Adrenal gland (tissue), 12 donors: ENCODE data around the gene NBAS. TPM values are rescaled to one million over a fixed set of nuclear protein-coding genes. Genes with fewer than 3 reads are reported as not detected.

Source experiments
- DNase-seq, 7 donors: peaks; one replicate each; pipeline ENCODE4 v3.0.0-alpha.2; 2019 to 2020
- H3K27ac ChIP-seq, 5 donors: fragments of 200-600 bp; sonication (generic) in 4 of 5; 1 replicate in 3 of 5; 2 replicates in 2 of 5; pipeline versions ENCODE4 v1.5.1 to v1.8.0; 2016 to 2020; ENCODE audit warnings: mild to moderate bottlenecking in 1 of 5
- H3K27me3 ChIP-seq: fragments of 200-600 bp; 2 replicates; pipeline ENCODE4 v1.8.0; 2021
- H3K36me3 ChIP-seq, 2 donors: fragments of 200-600 bp; replicated peaks in 1 of 2; 1 replicate in 1 of 2; 2 replicates in 1 of 2; pipeline versions ENCODE4 v1.5.1 to v1.8.0; 2018 to 2022
- H3K4me1 ChIP-seq, 2 donors: fragments of 200-600 bp; replicated peaks in 1 of 2; 1 replicate in 1 of 2; 2 replicates in 1 of 2; pipeline versions ENCODE4 v1.5.1 to v1.8.0; 2018 to 2021
- H3K4me3 ChIP-seq, 4 donors: fragments of 200-600 bp; sonication (generic) in 3 of 4; one replicate each; pipeline ENCODE4 v1.5.1; 2016 to 2018
- H3K9me3 ChIP-seq, 3 donors: fragments of 200-600 bp; sonication (generic) in 1 of 3; replicated peaks in 1 of 3; 1 replicate in 2 of 3; 2 replicates in 1 of 3; pipeline versions ENCODE4 v1.5.1 to v1.8.0; 2016 to 2021
- POLR2A ChIP-seq, 2 donors: fragments of 450-650 bp; IDR thresholded peaks; one replicate each; pipeline ENCODE4 v1.6.1; 2017; ENCODE audit warnings: antibody characterized with exemption in 2 of 2, mild to moderate bottlenecking in 2 of 2, moderate library complexity in 1 of 2
- WGBS, 4 donors: extraction: QIAGEN DNeasy Blood & Tissue Kit in 2 of 4; methylation state at CpG; one replicate each; pipeline versions ENCODE4 v1.1.5 to v1.1.7; 2013 to 2017; 5-methylcytosine and 5-hydroxymethylcytosine counted together
- intact Hi-C, 2 donors: fragments of 100-400 bp; cut with DNase I; formaldehyde crosslinking; loops; one replicate each; pipeline versions ENCODE4 v1.14.1 to v1.15.0; 2022 to 2023
- polyA plus RNA-seq, 3 donors: library from polyadenylated mRNA; stranded (reverse); fragments of 200-250 nt in 2 of 3; fragments of 350-450 nt in 1 of 3; fragmentation: Illumina TruSeq in 1 of 3; extraction: RNeasy Lipid Tissue Mini Kit (QIAGEN cat#74804) in 1 of 3; gene quantifications; one replicate each; pipeline ENCODE4 v1.2.3, GENCODE V29; 2013 to 2014
- total RNA-seq, 9 donors: library from RNA; depleted of rRNA in 4 of 9; stranded (reverse); fragments of >200 nt in 4 of 9; fragments of 120-200 nt in 1 of 9; fragmentation: NEBNext Ultra II Directional in 1 of 9; extraction: Animal tissue kit (Norgen Biotek cat#: 25700) in 1 of 9; gene quantifications; one replicate each; pipeline versions ENCODE4 v1.1.0 to v1.2.4, GENCODE V29; 2013 to 2023
- TF ChIP-seq, protein P1 (sequence below), 6 experiments: fragments of 450-650 bp in 4 of 6; fragments of 200-600 bp in 2 of 6; sonication (generic) in 1 of 6; IDR thresholded peaks; 1 replicate in 5 of 6; 2 replicates in 1 of 6; pipeline versions ENCODE4 v1.5.1 to v1.8.0; 2016 to 2021; ENCODE audit warnings: antibody characterized with exemption in 6 of 6, mild to moderate bottlenecking in 2 of 6, moderate library complexity in 1 of 6
- donor health status: healthy with polysubstance abuse.
- donor health status: Bipolar disorder and iron deficiency.
- donor health status: DM: yes; HTN: yes; CAD: no.
- donor health status: DM: no; HTN: no; CAD: no.
- donor health status: DM: no; HTN: no; CAD: no.
- donor health status: DM: yes; HTN: yes; CAD: no.

The NBAS gene
- total and polyA plus RNA-seq, 12 donors, result 22.0 to 62.4 (median 46.2) TPM

DNA sequence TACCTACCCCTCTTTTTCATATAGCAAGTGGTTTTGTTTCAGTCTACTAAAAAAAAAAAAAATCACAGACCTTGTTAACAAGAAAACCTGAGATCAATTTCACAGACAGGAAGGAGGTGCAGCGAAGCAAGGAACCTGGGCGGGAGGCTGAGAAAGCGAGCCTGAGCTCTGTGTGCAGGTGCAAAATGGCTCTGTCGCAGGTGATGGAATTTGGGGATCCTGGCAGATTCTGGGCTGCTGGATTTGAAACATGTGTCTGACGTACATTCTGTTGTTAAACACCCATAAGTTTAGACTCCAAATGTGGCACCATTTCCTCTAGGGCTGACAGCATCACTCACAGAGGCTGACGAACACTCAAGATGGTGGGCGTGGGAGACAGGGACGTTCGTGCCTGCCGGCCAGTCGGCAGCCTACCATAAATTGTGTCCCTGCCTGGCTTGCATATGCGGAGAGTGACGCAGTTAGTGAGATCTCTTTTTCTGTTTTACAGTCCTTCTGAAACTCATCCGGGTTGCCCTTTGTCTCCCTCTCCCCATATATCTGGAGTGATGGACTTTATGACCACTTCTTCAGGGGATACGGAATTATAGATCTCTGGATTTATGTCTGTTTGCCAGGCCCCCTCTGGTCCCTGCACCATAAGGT, 21.7 kb upstream of the NBAS start:
- Histone ChIP-seq H3K9me3 (no peaks in the 10 kb centered on the region), H3K36me3 (no peaks in the 10 kb centered on the region), H3K4me3 (no peak overlapping the region), H3K27ac (no peak overlapping the region), H3K4me1 (no peaks in the 10 kb centered on the region), H3K27me3 (no peaks in the 10 kb centered on the region)
- 35 to 61% (median 51%) methylated on average over 12 to 15 of the region's 15 CpGs for WGBS, 4 donors
- intact Hi-C loops, result no loop called here
- no peak for TF ChIP-seq POLR2A (IDR thresholded peaks at IDR 0.05)
- TF ChIP-seq, protein P1, sequence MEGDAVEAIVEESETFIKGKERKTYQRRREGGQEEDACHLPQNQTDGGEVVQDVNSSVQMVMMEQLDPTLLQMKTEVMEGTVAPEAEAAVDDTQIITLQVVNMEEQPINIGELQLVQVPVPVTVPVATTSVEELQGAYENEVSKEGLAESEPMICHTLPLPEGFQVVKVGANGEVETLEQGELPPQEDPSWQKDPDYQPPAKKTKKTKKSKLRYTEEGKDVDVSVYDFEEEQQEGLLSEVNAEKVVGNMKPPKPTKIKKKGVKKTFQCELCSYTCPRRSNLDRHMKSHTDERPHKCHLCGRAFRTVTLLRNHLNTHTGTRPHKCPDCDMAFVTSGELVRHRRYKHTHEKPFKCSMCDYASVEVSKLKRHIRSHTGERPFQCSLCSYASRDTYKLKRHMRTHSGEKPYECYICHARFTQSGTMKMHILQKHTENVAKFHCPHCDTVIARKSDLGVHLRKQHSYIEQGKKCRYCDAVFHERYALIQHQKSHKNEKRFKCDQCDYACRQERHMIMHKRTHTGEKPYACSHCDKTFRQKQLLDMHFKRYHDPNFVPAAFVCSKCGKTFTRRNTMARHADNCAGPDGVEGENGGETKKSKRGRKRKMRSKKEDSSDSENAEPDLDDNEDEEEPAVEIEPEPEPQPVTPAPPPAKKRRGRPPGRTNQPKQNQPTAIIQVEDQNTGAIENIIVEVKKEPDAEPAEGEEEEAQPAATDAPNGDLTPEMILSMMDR (IDR thresholded peaks at IDR 0.05), result no peak
- DNase-seq, result no peak

DNA sequence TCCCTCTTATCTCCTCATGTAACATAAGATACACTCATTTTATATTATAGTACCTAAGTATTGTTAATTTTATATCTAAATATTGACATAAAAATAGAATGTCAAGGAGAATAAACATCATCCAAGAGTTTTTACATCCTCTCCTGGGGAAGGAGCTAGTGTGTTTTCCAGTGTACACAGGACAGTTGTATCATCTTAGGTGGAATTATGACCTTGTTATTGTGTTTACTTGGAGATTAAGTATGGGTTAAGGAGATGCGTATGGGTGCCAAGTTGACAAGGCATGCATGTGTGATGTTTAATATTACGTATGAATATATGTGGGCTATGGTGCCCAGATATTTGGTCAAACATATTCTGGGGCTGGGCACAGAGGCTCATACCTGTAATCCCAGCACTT, 19.3 kb upstream of the NBAS start:
- Histone ChIP-seq H3K36me3 (no peaks in the 10 kb centered on the region), H3K27me3 (no peaks in the 10 kb centered on the region), H3K27ac (no peak overlapping the region), H3K4me3 (no peak overlapping the region), H3K9me3 (no peaks in the 10 kb centered on the region), H3K4me1 (no peaks in the 10 kb centered on the region)
- TF ChIP-seq, protein P1 (IDR thresholded peaks at IDR 0.05), result no peak
- TF ChIP-seq POLR2A (IDR thresholded peaks at IDR 0.05), result no peak
- intact Hi-C loops, result no loop called here
- DNase-seq, result no peak
- WGBS, 4 donors, result 75 to 89% (median 84%) methylated on average over 2 of the region's 2 CpGs

DNA sequence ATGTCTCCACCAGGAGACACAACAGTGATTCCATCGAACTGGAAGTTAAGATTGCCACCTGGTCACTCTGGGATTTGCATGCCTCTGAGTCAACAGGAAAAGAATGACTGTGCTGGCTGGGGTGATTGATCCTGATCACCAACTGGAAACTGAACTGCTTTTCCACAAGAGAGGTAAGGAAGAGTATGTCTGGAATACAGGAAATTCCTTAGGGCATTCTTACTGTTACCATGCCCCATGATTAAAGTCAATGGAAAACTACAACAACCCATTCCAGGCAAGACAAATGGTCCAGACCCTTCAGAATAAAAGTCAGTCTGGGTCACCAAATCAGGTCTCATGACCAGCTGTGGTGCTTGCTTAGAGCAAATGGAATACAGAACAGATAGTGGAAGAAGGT, 18.5 kb upstream of the NBAS start:
- H3K9me3 ChIP-seq, result no peaks in the 10 kb centered on the region
- intact Hi-C loops, result no loop called here
- 50 to 73% (median 59%) methylated on average over 1 of the region's 1 CpG for WGBS, 4 donors
- H3K27ac ChIP-seq, result no peak overlapping the region
- no peaks in the 10 kb centered on the region for H3K36me3 ChIP-seq
- H3K27me3 ChIP-seq, result no peaks in the 10 kb centered on the region
- TF ChIP-seq POLR2A (IDR thresholded peaks at IDR 0.05), result no peak
- TF ChIP-seq, protein P1 (IDR thresholded peaks at IDR 0.05), result no peak
- DNase-seq, result no peak
- H3K4me3 ChIP-seq, result no peak overlapping the region
- no peaks in the 10 kb centered on the region for H3K4me1 ChIP-seq

DNA sequence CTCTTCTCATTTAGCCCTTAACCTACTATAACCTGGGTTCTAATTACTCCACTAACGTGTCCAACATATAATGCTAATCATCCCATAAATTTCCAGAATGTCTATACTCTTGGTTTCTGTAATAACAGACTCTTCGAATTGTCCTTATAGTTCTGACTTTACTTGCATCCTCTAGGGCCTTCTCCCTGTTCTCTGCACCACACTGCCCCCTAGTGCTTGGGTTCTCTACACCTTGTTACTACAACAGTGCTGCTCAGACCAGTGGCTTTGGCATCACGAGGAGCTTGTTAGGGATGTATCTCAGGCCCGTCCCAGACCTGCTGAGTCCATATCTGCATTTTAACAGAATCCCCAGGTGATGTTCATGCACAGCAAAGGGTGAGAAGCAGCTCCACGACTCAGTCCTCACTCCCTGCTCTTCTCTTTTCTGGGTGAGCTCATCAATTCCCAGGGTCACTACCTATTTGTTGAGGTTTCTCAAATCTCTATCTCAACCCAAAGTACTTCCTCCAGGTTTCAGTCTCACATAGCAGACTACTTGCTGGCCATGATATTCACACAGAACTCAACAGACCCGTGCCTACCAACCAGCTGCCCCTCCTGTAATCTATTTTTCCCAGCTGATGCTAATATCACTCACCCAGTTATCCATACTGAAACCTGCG, 16.1 kb upstream of the NBAS start:
- Histone ChIP-seq H3K27me3 (no peaks in the 10 kb centered on the region), H3K9me3 (no peaks in the 10 kb centered on the region), H3K27ac (no peak overlapping the region), H3K36me3 (no peaks in the 10 kb centered on the region), H3K4me3 (no peak overlapping the region), H3K4me1 (no peaks in the 10 kb centered on the region)
- TF ChIP-seq POLR2A (IDR thresholded peaks at IDR 0.05), result no peak
- TF ChIP-seq, protein P1 (IDR thresholded peaks at IDR 0.05), result peak; percentile 67 to 78 (median 72)
- WGBS, 4 donors, result 18 to 23% (median 19%) methylated on average over 7 of the region's 7 CpGs
- intact Hi-C loops, result no loop called here
- peak; percentile 85 to 96 (median 94) for DNase-seq
